Measurements from ENCODE around the gene SLC6A7. TPM values are rescaled to one million over a fixed set of nuclear protein-coding genes. Genes with fewer than 3 reads are reported as not detected.

The SLC6A7 gene
- total RNA-seq, 2 donors from 2014 or later: 5.0 to 24.9 TPM

- no peak for DNase-seq
- Histone ChIP-seq H3K36me3 (no peaks in the 10 kb centered on the region), H3K4me1 (no peaks in the 10 kb centered on the region), H3K9me3 (no peaks in the 10 kb centered on the region), H3K27me3 (no peaks in the 10 kb centered on the region), H3K4me3 (no peak overlapping the region), H3K27ac (no peak overlapping the region), H3K9ac (ENCODE audit: low read depth in 2 of 2, low read length in 2 of 2) (no peak overlapping the region)
- TF ChIP-seq, protein P1, sequence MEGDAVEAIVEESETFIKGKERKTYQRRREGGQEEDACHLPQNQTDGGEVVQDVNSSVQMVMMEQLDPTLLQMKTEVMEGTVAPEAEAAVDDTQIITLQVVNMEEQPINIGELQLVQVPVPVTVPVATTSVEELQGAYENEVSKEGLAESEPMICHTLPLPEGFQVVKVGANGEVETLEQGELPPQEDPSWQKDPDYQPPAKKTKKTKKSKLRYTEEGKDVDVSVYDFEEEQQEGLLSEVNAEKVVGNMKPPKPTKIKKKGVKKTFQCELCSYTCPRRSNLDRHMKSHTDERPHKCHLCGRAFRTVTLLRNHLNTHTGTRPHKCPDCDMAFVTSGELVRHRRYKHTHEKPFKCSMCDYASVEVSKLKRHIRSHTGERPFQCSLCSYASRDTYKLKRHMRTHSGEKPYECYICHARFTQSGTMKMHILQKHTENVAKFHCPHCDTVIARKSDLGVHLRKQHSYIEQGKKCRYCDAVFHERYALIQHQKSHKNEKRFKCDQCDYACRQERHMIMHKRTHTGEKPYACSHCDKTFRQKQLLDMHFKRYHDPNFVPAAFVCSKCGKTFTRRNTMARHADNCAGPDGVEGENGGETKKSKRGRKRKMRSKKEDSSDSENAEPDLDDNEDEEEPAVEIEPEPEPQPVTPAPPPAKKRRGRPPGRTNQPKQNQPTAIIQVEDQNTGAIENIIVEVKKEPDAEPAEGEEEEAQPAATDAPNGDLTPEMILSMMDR (IDR thresholded peaks at IDR 0.05): no peak
- intact Hi-C loops (cut with DNase I): no loop called here
Measured at GRCh38 chr5:150196514-150196913, 6.7 kb downstream of the SLC6A7 start.

DNA sequence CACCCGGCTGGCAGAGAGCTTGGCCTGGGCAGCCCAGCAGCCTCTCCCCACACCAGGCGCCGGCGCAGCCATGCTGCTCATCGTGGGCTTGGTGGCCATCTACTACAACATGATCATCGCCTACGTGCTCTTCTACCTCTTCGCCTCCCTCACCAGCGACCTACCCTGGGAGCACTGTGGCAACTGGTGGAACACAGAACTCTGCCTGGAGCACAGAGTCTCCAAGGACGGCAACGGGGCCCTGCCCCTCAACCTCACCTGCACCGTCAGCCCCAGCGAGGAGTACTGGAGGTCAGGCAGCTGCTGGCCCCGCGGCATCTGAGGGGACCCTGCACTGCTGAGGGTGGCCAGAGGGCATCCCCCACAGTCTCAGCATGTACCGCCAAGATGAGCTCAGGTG lies 7.1 kb downstream of the SLC6A7 start:
- intact Hi-C loops (cut with DNase I): no loop called here
- Histone ChIP-seq H3K4me3 (no peak overlapping the region), H3K4me1 (no peaks in the 10 kb centered on the region), H3K36me3 (no peaks in the 10 kb centered on the region), H3K9me3 (no peaks in the 10 kb centered on the region), H3K27ac (no peak overlapping the region), H3K27me3 (no peaks in the 10 kb centered on the region), H3K9ac (ENCODE audit: low read depth in 2 of 2, low read length in 2 of 2) (no peak overlapping the region)
- TF ChIP-seq, protein P1 (IDR thresholded peaks at IDR 0.05): no peak
- DNase-seq: no peak

DNA sequence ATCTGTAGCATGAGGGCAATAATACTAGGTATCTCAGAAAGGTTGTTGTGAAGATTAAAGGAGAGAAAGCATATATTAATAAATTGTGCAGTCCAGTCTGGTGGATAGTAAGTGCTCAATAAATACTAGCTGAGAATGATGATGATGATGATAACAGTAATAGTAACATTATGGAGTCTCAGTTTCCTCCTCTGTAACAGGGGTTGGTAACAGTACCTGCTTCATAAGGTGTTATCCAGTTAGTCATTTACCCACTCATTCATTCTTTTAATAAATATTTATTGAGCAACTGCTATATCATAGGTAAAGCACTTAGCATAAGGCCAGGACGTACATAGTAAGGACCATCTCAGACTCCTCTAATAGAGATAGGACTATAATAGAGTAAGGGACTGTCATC lies 7.6 kb downstream of the SLC6A7 start:
- no peak overlapping the region for H3K9ac ChIP-seq (ENCODE audit: low read depth in 2 of 2, low read length in 2 of 2)
- H3K36me3 ChIP-seq: no peaks in the 10 kb centered on the region
- TF ChIP-seq, protein P1 (IDR thresholded peaks at IDR 0.05): no peak
- H3K4me3 ChIP-seq: no peak overlapping the region
- no peaks in the 10 kb centered on the region for H3K27me3 ChIP-seq
- DNase-seq: no peak
- H3K9me3 ChIP-seq: no peaks in the 10 kb centered on the region
- no peak overlapping the region for H3K27ac ChIP-seq
- no peaks in the 10 kb centered on the region for H3K4me1 ChIP-seq
- intact Hi-C loops (cut with DNase I): no loop called here

GRCh38 chr5:150202501-150202900 lies 12.6 kb downstream of the SLC6A7 start:
- Histone ChIP-seq H3K4me3 (no peak overlapping the region), H3K36me3 (peaks cover 3% of the 10 kb centered on the region), H3K9me3 (no peaks in the 10 kb centered on the region), H3K9ac (ENCODE audit: low read depth in 2 of 2, low read length in 2 of 2) (no peak overlapping the region), H3K4me1 (no peaks in the 10 kb centered on the region), H3K27me3 (no peaks in the 10 kb centered on the region), H3K27ac (no peak overlapping the region)
- TF ChIP-seq, protein P1 (IDR thresholded peaks at IDR 0.05): no peak
- DNase-seq: no peak
- intact Hi-C loops (cut with DNase I): no loop called here

GRCh38 chr5:150203832-150204589 lies 14.1 kb downstream of the SLC6A7 start:
- H3K27ac ChIP-seq: no peak overlapping the region
- H3K27me3 ChIP-seq: no peaks in the 10 kb centered on the region
- no peak overlapping the region for H3K4me3 ChIP-seq
- TF ChIP-seq, protein P1 (IDR thresholded peaks at IDR 0.05): no peak
- no peak overlapping the region for H3K9ac ChIP-seq (ENCODE audit: low read depth in 2 of 2, low read length in 2 of 2)
- DNase-seq: no peak
- no peaks in the 10 kb centered on the region for H3K9me3 ChIP-seq
- peaks cover 3% of the 10 kb centered on the region for H3K36me3 ChIP-seq
- peaks cover 4% of the 10 kb centered on the region for H3K4me1 ChIP-seq
- intact Hi-C loops (cut with DNase I): no loop called here

Data from colonic mucosa (tissue), 4 donors.